Putamen (tissue), 1 donor: Measurements from ENCODE around the gene DLK1.

Source experiments
- DNase-seq: peaks from one replicate; pipeline ENCODE4 v3.0.0-alpha.2; 2016; ENCODE audit warnings: low spot score

Gene DLK1

DNA sequence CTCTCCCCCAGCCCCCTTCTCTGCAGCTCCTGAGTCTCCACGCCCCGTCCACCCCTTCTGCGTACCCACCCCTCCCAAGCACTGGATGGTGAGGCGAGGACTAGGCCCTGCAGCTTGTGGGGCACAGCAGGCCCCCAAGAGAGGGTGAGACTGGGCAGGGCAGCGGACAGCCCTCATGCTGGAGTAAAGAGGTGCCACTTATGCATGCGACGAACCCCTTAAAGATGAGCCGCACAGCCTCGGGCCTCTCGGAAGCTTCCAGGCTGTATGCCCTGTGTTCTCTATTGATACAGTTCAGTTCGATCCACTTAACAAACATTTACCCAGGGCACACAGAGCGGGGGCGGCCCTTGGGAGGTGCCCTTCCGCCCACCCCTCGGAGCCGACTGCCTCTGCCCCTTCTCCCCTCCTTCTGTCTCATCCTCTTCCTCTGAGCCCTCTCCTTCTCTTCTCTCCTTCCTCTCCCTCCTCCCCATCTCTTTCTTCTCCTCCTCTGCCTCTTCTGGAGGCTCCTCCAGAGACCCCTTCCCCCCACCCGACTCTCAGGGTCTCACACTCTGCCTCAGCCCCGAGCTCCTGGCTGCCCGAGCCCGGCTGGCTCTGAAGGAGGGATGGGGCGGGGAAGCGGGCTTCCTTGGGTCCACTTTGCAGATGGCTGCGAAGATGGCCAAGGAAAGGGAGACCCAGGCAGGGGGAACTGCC lies 32.7 kb upstream of the DLK1 start:
- no peak for DNase-seq

DNA sequence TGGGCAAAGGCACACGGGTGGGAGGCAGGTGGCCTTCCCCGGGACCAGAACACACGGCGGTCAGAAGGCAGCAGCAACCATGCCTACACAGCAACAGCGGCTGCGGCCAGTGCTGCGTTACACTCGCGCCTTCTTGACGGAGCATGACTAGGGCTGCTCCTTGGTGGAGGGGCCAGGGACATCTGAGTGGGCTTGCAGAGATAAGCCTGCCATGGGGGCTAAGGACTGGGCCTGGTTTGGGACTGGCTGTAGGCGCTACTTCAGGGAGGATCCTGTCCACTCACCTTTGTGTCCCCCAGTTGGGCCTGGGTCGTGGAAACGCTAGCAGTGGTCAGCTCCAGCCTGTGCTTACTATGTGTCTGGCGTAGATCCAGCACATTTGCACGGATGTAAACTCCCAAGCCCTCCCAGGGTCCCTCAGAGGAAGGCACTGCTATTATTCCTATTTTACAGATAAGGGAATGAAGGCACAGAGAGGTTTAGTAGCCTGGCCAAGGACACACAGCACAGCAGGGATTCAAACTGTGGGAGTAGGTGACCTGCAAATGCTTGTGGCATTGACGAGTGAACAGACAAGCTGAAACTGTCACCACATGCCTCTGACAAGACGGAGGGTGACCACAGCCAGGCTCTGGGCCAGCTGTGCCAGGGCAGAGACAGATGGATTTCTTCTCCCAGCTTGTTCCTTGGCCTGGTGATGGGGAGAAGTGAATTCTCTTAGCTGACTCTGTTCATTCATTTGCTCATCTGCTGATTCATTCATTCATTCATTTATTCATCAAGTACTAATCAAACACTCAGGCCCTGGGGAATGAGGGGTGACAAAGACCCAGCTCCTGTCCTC lies 31.9 kb upstream of the DLK1 start:
- no peak for DNase-seq

DNA sequence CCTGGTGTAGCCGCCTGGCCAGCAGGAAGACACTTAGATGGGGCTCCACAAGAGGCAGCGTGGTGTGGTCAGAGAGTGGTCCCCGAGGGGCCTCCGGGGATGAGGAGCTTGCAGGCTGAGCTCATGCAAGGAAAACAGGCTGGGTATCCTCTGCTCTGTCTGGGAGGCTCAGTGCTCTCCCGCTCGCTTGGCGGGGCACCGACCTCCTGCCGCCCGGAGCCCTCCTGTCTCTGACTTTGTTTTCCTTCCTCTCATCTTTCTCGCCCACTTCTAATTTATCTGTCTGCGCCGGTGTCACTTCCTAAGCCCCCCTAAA lies 31.3 kb upstream of the DLK1 start:
- no peak for DNase-seq

DNA sequence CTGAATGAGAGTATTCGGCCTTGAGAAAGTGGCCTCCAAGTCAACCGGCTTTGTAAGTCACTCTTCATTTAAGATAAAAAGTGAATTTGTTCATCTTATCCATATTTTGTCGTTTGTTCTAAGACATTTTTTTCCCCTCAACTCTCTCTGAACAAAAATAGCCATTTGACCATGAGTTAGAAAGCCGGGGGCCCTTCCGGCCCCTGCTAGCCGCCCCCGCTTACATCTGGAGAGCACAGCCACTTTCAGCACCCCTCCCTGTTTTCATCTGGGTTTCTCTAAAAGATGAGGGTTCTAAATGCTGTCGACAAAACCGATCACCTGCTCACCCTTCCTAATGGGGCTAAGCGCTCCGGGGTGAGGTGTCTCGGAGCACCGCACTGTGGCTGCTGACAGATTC lies 30.7 kb upstream of the DLK1 start:
- DNase-seq: no peak

DNA sequence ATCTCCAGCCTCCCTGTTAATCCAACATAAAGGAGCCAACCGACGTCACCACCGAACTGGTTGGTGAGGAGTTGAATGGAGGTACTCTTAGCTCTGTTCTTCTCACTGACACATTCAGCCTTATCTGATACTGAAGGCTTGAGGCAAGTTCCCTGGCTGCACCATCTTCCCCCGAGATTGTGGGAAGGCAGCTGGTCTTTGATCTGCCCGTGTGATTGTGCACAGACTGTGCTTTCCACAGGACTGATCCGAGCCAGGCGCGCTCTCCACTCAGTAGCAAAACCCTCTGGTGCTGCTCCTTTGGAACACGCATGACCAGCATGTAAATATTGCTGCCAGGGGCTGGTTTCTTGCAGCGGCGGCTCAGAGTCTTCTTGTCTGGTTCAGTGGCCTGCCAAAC lies 30.1 kb upstream of the DLK1 start:
- no peak for DNase-seq

DNA sequence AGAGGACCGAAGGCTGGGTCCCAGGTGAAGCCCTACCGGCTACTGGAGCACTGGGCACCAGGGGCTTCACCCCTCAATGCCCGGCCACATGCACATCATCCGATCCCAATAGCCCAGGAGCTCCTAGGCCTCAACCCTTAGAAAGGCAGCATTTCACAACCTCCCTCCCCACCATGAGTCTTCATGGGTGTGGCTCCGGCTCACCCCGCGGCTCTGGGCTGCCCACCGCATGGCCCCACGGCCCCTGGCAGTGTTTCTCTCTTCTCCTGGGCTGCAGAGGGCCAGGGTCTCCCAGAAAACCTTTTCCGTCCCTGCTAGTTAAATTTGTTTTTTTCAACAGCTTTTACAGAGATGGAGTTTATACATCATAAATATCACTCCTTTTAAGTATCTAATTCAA lies 28.6 kb upstream of the DLK1 start:
- no peak for DNase-seq

DNA sequence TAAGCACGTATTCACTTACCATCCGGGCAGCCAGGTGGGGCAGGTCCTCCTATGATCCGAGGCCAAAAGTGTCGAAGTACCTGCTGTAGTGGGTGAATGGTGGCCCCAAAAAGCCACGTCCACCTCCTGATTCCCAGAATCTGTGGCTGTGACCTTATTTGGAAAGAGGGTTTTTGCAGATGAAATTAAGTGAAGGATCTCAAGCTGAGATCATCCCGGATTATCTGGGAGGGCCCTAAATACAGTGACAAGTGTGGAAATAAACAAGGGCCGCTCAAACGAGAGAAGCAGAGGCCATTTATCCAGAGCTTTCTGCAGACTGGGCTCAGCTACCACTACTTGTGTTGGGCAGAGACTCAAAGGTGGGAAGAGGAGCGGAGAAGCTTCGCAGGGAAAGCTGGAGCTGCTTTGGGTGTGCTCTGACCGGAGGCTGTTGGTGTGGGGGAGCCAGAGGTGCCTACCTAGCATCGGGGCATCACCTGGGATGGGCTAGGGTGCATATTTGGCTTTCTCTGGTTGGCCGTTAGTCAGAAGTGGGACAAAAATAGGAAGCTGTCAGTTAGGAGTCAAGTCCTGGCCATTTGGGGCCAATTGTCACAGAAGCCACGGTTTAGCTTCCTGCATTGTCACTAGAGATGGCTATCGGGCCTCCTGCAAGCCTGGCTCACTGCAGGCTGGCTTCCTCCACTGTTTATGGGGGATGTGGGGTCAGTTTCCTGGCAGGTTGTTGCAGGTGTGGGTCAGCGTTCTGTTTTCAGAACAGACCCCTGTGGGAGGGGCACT lies 27.8 kb upstream of the DLK1 start:
- no peak for DNase-seq

DNA sequence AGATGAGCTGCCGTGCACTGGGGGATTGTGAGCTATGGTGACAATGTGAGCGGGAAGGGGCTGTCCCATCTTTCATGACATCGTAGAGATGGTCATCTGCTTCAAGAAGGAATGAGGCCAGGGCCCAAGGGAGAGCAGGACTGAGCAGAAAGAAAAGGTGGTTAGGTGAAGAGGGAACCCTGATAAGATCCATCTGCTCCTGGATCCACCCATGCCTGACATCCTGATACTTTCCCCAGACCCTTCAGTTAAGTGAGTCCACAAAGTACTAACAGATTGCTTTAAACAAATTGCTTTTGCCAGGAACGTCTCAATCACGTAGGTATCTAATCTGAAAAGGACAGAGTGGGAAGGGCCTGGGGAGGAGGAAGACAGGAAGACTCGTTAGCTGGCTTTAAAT lies 25.4 kb upstream of the DLK1 start:
- no peak for DNase-seq

DNA sequence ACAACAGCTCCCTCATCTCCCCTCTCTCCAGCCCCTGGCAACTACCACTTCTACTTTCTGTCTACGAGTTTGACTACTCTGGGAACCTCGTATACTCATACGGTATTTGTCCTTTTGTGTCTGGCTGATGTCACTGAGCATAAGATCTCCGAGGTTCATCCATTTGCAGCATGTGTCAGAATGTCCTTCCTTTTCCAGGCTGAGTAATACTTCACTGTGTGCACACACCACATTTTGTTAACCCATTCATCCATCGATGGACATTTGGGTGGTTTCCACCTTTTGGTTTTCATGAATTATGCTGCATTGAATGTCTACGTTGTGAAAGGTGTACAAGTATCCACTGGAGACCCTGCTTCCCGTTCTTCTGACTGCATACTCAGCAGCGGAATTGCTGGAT lies 24.1 kb upstream of the DLK1 start:
- no peak for DNase-seq

DNA sequence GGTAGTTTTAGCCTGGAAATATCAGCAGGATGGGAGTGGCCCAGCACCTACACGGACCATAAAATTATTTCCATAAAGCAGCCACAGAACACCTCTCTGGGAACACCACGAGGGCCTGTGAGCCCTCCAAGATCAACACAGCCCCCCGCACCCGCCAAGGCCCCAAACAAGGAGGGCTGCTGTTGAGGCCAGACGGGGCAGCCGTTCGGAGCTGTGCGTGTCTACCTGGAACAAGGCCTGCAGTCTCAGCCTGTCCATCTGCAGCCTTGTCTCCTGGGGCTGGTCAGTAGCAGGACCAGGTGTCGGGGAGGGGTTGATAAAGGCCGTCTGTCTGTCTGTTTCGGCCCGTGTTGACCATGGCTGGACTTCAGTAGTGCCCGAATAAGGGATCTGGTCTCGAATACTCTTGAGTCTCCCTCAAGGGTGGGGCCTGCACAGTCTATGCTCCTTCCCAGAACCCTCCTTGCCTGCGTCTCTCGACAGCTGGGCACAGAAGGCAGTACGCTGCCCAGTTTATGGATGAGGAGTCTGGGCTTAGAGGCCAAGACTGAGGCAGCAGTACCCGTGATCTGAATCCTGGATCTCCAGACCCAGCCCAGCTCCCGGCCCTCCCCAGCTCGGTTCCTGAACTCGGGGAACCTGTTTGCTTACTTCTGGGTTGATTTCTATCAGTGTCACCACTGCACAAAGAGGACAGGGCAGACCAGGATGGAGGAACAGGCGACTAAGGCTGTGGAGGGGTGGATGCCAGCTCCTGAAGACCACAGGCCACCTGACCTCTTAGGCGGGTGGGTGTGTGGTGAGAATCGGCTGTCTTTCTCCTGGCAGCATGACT lies 23.1 kb upstream of the DLK1 start:
- DNase-seq: no peak

DNA sequence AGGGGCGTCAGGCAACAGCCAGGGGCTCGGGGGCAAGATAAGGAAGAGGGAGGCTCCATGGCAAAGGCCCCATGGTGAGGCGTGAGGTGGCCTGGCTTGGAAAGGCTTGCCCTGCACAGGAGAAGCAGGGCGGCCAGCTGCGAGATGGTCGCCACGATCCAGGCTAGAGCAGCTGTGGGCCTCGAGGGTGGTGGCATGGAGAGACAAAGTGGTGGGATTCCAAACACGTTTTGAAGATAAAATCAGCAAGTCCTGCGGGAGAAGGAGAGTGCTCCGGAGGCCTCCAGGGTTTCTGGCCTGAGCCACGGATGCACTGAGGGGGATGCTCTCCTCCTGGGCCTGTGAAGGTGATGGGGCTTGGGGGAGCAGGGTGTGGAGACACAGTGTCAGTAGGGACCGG lies 20.5 kb upstream of the DLK1 start:
- DNase-seq: no peak

DNA sequence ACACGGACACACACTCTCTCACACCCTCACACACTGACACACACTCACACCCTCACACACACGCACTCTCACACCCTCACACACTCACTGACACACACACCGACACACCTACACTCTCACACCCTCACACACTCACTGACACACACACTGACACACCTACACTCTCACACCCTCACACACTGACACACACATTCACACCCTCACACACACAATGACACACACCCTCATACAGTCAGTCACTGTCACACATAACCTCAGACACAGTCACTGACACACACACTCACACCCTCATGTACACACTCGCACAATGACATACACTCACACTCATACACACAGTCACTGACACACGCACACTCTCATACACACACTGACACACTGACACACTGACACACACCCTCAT lies 19.8 kb upstream of the DLK1 start:
- DNase-seq: no peak

DNA sequence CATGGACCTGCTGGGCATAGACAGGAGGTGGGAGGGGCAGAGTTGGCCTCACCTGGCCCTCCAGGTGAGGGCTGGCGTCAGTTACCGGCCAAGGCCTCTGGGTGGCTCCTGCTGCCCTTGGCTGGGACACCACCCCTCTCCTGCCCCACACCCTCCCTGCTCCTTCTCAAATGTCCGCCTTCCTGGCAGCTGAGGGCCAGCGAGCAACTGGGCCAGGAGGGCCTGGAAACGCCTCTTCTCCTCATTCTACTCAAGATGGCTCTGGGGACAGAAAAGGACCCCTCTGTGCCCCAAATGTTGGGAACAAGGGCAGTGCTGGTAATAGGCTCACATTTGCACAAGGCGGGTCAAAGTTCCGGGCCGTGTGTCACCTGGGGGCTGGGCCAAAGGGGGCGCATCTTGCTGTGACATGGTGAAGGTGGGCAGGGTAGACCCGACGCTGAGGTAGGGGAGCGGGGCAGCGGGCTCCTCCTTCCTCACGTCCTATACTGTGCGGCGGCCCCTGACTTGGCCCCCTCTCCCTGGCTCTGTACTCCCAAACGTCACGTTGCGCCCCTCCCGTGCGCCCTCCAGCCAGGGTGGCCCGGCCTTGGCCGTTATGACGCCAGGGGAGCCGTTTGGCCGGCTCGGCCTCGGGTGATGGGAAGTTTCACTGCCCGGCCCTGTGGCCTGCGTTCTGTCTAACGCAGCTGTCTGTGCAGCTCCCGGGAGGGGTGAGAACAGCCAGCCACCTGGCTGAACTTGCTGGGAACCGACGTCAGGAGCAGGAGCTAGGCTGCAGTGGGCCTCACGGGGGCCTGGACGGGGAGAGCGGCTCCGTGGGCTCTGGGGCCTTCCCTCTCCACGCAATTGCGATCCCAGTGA lies 18.0 kb upstream of the DLK1 start:
- DNase-seq: no peak

DNA sequence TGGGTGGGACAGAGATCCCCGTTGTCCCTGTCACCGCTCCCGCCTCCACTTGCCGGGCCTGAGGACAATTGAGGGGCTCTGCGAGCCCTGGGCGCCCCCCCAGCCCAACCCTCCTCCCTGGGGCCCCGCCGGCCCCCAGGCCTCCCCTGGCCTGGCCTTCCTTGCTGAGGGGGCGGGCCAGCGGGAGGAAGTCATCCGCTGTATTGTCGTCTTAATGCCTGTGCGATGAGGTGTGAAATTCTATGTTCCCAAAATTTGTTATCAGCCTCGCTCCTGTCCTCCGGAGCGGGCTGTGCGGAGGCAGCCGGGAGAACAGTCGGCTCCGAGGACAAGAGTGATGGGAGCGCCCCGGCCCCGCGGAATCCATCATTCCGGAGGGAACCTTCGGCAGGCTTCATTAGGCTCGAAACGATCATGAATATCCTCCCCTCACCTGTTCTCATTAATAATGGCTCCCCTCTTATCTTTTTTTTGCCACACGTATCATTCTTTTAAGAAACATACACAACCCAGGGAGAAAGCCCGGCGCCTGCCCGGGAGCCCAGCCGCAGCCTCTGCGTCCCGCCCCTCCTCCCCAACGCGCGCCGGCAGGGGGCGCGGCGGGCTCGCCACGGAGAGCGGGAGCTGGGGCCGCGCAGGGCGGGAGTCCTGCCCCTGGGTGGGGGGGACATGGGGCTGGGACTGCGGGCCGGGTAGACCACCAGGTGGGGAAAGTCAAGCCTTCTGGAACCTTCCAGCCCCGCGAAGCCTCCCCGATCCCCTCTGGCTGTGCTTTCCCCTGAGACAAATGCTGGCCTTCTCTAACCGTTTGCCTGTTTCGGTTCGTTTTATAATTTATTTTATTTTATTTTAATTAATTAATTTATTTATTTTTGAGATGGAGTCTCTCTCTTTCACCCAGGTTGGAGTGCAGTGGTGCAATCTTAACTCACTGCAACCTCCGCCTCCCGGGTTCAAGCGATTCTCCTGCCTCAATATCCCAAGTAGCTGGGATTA lies 17.1 kb upstream of the DLK1 start:
- DNase-seq: no peak

DNA sequence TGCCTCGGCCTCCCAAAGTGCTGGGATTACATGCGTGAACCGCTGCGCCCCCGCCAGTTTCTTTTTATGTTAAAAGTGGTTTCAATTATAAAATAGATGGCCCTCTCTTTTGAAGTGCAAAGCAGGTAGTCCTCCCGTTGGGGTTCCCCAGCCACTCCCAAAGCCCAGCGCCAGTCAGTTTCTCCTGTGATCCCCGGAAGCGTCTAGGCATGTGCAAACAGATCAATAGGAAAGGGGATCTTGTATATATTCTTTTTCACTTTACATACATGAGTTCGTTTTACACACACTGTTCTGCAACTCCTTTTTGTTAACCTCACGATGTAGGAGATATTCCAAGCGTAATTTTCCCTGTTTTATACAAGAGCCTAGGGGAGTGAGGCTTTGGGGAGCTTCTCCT lies 16.3 kb upstream of the DLK1 start:
- no peak for DNase-seq

DNA sequence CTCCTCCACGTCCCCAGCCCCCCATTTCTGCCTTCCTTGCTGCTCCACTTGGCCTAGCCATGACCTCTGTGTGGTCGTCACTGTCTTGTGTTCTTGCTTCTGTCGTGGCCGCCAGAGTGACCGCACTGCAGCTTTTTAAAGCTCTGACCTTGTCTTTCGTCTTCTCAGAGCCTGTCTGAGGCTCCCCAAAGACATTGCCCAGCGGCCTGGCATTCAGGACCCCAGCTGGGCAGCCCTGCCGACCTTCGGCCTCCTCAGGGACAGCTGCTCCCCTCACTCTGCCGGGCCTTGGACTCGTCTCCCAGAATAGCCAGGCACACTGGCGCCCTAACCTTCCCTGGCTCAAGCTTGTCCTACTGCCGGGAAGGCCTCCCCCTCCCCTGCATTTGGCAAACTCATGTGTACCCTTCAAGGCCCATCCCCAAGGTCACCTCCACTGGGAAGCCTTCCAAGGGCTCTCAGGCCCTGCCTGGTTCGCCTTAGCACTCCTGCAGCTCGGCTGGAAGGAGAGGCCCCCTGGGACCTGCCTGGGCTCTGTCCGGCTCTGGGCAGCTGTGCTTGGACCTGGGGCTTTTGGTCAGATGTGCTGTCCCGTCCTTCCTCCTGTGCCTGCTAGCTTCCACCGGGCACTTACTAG lies 15.7 kb upstream of the DLK1 start:
- DNase-seq: no peak

DNA sequence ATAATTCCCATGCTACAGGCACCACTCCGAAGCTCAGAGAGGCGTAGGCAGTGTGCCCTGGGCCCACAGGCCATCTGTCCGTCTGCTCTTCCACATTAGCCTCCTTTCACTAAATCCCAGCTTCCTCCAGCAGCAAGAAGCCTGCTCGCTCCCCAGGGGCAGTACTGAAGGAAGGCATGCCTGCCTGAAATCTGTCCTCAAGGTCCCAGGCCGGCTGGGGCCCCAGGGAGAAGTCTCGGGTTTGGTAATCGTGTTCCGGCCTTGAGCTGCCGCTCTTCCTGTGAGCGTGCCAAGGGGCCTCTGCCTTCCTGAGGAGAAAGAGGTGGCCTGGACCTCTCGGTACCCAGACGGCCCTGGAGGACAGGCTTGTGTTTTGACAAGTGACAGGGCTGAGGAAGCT lies 15.2 kb upstream of the DLK1 start:
- DNase-seq: no peak

DNA sequence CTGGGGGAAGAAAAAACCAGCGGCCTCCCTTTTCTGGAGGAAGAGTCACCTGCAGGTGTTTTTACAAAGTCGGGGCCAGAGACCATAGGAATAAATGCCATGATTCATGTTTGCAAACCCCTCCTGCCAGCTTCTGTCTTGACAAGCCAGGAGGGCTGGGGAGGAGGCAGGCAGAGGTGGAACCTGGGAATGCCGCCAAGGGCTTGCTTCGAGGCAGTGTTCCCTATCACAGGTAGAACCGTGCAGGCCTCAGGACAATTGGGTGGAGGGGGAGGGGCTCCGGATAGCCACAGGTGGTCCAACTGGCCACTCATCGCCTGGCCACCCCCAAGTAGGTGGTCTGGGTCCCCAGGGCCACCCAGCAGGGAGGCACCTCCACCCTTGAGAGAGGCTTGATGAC lies 14.2 kb upstream of the DLK1 start:
- DNase-seq: no peak

DNA sequence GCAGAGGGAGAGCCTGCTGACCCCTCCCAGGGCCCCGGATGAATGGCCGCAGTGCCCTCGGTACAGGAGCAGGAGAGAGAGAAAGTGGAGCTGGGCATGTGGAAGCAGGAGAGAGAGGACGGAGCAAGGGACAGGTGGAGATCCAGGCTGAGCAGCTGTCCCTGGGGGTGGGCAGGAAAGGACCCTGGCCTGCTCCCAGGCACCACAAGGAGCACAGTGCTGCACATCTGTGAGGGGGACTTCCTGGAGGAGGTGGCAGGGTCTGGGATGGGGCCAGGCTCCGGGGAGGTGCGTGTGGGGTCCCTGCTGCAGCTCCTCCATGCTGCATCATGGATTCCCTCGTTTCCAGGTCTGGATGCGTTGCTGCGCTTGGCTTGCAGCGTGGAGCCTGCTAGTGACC lies 13.0 kb upstream of the DLK1 start:
- DNase-seq: no peak
